Ishikawa (cell line): ENCODE data around the gene EPS8.

Experiments used
- CEBPB ChIP-seq: IDR thresholded peaks from 2 replicates; pipeline ENCODE4 v1.6.1; 2012
- CREB1 ChIP-seq: IDR thresholded peaks from 2 replicates; pipeline ENCODE4 v1.6.1; 2012; ENCODE audit warnings: low read depth
- EGR1 ChIP-seq: IDR thresholded peaks from 2 replicates; pipeline ENCODE4 v1.6.1; 2012
- EP300 ChIP-seq: IDR thresholded peaks from 2 replicates; pipeline ENCODE4 v1.6.1; 2012; ENCODE audit warnings: borderline replicate concordance
- FOXM1 ChIP-seq: IDR thresholded peaks from 2 replicates; pipeline ENCODE4 v1.6.1; 2012; ENCODE audit warnings: low read depth, borderline replicate concordance
- MAX ChIP-seq: IDR thresholded peaks from 2 replicates; pipeline ENCODE4 v1.6.1; 2012
- NFIC ChIP-seq: IDR thresholded peaks from 2 replicates; pipeline ENCODE4 v1.6.1; 2012
- RAD21 ChIP-seq: IDR thresholded peaks from 2 replicates; pipeline ENCODE4 v1.6.1; 2012; ENCODE audit warnings: low read depth
- REST ChIP-seq: IDR thresholded peaks from 2 replicates; pipeline ENCODE4 v1.6.1; 2012; ENCODE audit warnings: low read depth, mild to moderate bottlenecking
- TAF1 ChIP-seq: IDR thresholded peaks from 2 replicates; pipeline ENCODE4 v1.6.1; 2012; ENCODE audit warnings: low read depth, mild to moderate bottlenecking
- TCF12 ChIP-seq: IDR thresholded peaks from 2 replicates; pipeline ENCODE4 v1.6.1; 2012; ENCODE audit warnings: low read depth
- TEAD4 ChIP-seq: IDR thresholded peaks from 2 replicates; pipeline ENCODE4 v1.6.1; 2012
- YY1 ChIP-seq: IDR thresholded peaks from 2 replicates; pipeline ENCODE4 v1.6.1; 2012; ENCODE audit warnings: low read depth
- ZBTB7A ChIP-seq: IDR thresholded peaks from 2 replicates; pipeline ENCODE4 v1.6.1; 2012; ENCODE audit warnings: low read depth
- TF ChIP-seq, protein P1 (sequence below): IDR thresholded peaks from 2 replicates; pipeline ENCODE4 v1.6.1; 2012

Gene EPS8

DNA sequence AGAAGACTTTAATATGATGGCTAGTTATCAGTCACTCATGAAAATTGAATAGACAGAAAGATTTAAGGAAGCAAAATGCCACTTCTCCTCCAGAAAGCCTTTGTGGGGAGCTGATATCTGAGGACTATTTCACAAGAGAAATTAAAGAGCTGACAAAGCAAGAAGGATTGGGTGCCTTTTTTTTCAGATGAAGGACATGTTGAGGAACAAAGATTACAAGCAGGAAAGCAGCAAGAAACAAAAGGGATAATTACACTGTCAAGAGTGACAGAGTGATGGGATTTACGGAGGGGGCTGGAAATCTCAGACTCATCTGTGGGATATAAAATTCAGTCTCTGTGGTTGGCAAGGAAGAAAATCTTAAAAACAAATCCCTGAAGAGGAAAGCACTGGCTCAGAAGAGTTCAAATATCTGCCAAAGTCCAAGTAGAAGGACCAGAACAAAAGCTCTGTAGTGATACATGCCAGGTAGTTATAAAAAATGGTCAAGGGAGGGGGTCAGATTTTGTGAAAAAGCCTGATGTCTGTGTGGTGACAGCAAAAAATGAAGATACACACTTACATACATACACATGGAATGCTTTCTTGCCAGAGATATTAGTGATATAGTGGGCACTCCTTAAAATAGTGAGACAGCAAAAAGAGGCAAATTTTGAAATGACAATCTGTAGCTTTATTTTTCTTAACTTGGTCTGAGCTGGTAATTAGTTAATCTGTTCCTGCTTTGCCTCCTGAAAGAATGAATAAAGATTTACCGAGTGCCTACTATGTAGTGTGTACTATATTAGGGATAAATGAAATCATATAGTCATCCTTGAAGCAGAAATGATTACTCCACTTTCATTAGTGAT, 62.9 kb downstream of the EPS8 start:
- TF ChIP-seq YY1 (no peak), MAX (no peak), NFIC (no peak), TEAD4 (no peak), CEBPB (no peak), EP300 (no peak), TAF1 (no peak), FOXM1 (no peak), EGR1 (no peak), RAD21 (no peak), ZBTB7A (no peak), TCF12 (no peak), REST (no peak), CREB1 (no peak)
- TF ChIP-seq, protein P1, sequence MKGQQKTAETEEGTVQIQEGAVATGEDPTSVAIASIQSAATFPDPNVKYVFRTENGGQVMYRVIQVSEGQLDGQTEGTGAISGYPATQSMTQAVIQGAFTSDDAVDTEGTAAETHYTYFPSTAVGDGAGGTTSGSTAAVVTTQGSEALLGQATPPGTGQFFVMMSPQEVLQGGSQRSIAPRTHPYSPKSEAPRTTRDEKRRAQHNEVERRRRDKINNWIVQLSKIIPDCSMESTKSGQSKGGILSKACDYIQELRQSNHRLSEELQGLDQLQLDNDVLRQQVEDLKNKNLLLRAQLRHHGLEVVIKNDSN, result no peak

GRCh38 chr12:15722951-15723350, 66.2 kb downstream of the EPS8 start:
- TF ChIP-seq REST (no peak), YY1 (no peak), TEAD4 (no peak), EP300 (no peak), CREB1 (no peak), MAX (no peak), CEBPB (no peak), NFIC (no peak), TCF12 (no peak)

GRCh38 chr12:15721316-15722115, 67.7 kb downstream of the EPS8 start:
- TF ChIP-seq TCF12 (no peak), NFIC (no peak), YY1 (no peak), EGR1 (no peak), ZBTB7A (no peak), EP300 (no peak), TAF1 (no peak), CREB1 (no peak), TEAD4 (no peak), FOXM1 (no peak), CEBPB (no peak)
- TF ChIP-seq, protein P1, result no peak

GRCh38 chr12:15720295-15720694, 68.9 kb downstream of the EPS8 start:
- no peak for TF ChIP-seq NFIC
- TF ChIP-seq FOXM1, result no peak
- TF ChIP-seq CREB1, result no peak
- TF ChIP-seq REST, result no peak
- TF ChIP-seq CEBPB, result no peak
- TF ChIP-seq EP300, result no peak
- TF ChIP-seq RAD21, result no peak
- TF ChIP-seq ZBTB7A, result no peak
- no peak for TF ChIP-seq TCF12
- TF ChIP-seq, protein P1, result no peak
- no peak for TF ChIP-seq TAF1
- no peak for TF ChIP-seq YY1
- TF ChIP-seq TEAD4, result no peak
- TF ChIP-seq EGR1, result no peak
- no peak for TF ChIP-seq MAX
